ENCODE data around the gene DPYD. TPM values are rescaled to one million over a fixed set of nuclear protein-coding genes. Genes with fewer than 3 reads are reported as not detected.

Gene DPYD
- total and polyA plus RNA-seq, 9 of the 15 experiments (the other 6 are each of a cell fraction or from before 2014, with no cell fraction given), result 0.03 to 0.25 (median 0.08) TPM; not detected in 2

GRCh38 chr1:97089173-97089572 is 831.7 kb downstream of the DPYD start (continued):
- no peak for TF ChIP-seq SMC3 (conservative IDR thresholded peaks at IDR 0.05; ENCODE audit: insufficient read depth, low read depth, low read length)
- no peak for TF ChIP-seq POU5F1 (IDR thresholded peaks at IDR 0.05; ENCODE audit: borderline replicate concordance, low read depth, low read length, partially characterized antibody)
- no peak for TF ChIP-seq TSC22D4 (tag; IDR thresholded peaks at IDR 0.05)
- no peak for TF ChIP-seq BHLHE40 (IDR thresholded peaks at IDR 0.05; ENCODE audit: low read length)
- TF ChIP-seq SIX5 (IDR thresholded peaks at IDR 0.05; ENCODE audit: borderline replicate concordance in 1 of 2, insufficient read depth in 1 of 2, low read depth in 1 of 2, low read length in 2 of 2), result no peak
- TF ChIP-seq RBM25 (IDR thresholded peaks at IDR 0.05; ENCODE audit: low read depth, low read length, severe bottlenecking), result no peak

GRCh38 chr1:97088391-97088790 is 832.4 kb downstream of the DPYD start:
- Histone ChIP-seq H3K79me2 (ENCODE audit: control insufficient read depth, insufficient read depth, low read length) (no peaks in the 10 kb centered on the region), H2AFZ (ENCODE audit: low read depth, low read length) (no peak overlapping the region), H3K9ac (ENCODE audit: insufficient read depth in 1 of 2, low read depth in 2 of 2, low read length in 2 of 2) (no peak overlapping the region), H3K4me3 (no peak overlapping the region), H3K4me2 (ENCODE audit: insufficient read depth, low read length) (no peak overlapping the region), H3K27ac (ENCODE audit: extremely low read depth, low read depth, low read length) (no peak overlapping the region), H3K9me3 (replicated peaks; ENCODE audit: control insufficient read depth, insufficient read depth, low read depth, low read length) (no peaks in the 10 kb centered on the region), H3K9me1 (ENCODE audit: control insufficient read depth, insufficient read depth, low read length) (no peaks in the 10 kb centered on the region), H3K27me3 (ENCODE audit: control insufficient read depth in 2 of 2, insufficient read depth in 2 of 2, low read length in 2 of 2) (no peaks in the 10 kb centered on the region), H4K20me1 (replicated peaks; ENCODE audit: control insufficient read depth, insufficient read depth, low read length) (no peaks in the 10 kb centered on the region), H3K4me1 (replicated peaks in 1 of 2; ENCODE audit: control insufficient read depth in 2 of 2, insufficient read depth in 2 of 2, low read length in 2 of 2) (no peaks in the 10 kb centered on the region), H3K36me3 (ENCODE audit: control insufficient read depth, insufficient read depth, low read length) (no peaks in the 10 kb centered on the region)
- ATAC-seq (no peak), DNase-seq (ENCODE audit: extremely low read depth in 1 of 4, low spot score in 3 of 4) (no peak), FAIRE-seq (no peak)
- WGBS (ENCODE audit: insufficient coverage, low coverage, missing lambda C conversion rate), result 0% methylated on average over 1 of the region's 1 CpG
- in situ Hi-C loops (cut with MboI) (no loop called here), intact Hi-C loops (cut with micrococcal nuclease) (no loop called here)
- ChIA-PET CTCF (ENCODE audit: low intra/inter-chr PET ratio) (no interaction called here), POLR2A (no interaction called here)
- BruUV-seq (replicated peaks), result no TSS peak
- TF ChIP-seq SRSF3 (IDR thresholded peaks at IDR 0.05; ENCODE audit: insufficient read depth, low read length), result no peak
- TF ChIP-seq COPS2 (conservative IDR thresholded peaks at IDR 0.05), result no peak
- no peak for TF ChIP-seq CHD7 (IDR thresholded peaks at IDR 0.05; ENCODE audit: low read depth, low read length)
- TF ChIP-seq BRF1 (IDR thresholded peaks at IDR 0.05; ENCODE audit: borderline replicate concordance, extremely low read depth, insufficient read length), result no peak
